Sigmoid colon (tissue), 7 donors: ENCODE data around the gene MIOS. TPM values are rescaled to one million over a fixed set of nuclear protein-coding genes. Genes with fewer than 3 reads are reported as not detected.

Experiments used
- DNase-seq: peaks from one replicate; pipeline ENCODE4 v3.0.0-alpha.2; 2019
- H3K27ac ChIP-seq, 4 donors: fragments of 200-600 bp; sonication (generic); one replicate each; pipeline ENCODE4 v1.5.1; 2016 to 2019; ENCODE audit warnings: mild to moderate bottlenecking in 1 of 4
- H3K27me3 ChIP-seq, 3 donors: fragments of 200-600 bp; sonication (generic); one replicate each; pipeline ENCODE4 v1.5.1; 2019; ENCODE audit warnings: mild to moderate bottlenecking in 1 of 3
- H3K36me3 ChIP-seq, 4 donors: fragments of 200-600 bp; sonication (generic); one replicate each; pipeline ENCODE4 v1.5.1; 2016 to 2019
- H3K4me1 ChIP-seq, 4 donors: fragments of 200-600 bp; sonication (generic); one replicate each; pipeline ENCODE4 v1.5.1; 2017 to 2019
- H3K4me3 ChIP-seq, 4 donors: fragments of 200-600 bp; sonication (generic); one replicate each; pipeline ENCODE4 v1.5.1; 2017 to 2019; ENCODE audit warnings: mild to moderate bottlenecking in 2 of 4, moderate library complexity in 1 of 4
- H3K9me3 ChIP-seq, 4 donors: fragments of 200-600 bp in 3 of 4; sonication (generic) in 3 of 4; one replicate each; pipeline versions ENCODE4 v1.5.1 to v1.6.1; 2013 to 2019
- EP300 ChIP-seq, 4 donors: sonication (generic); formaldehyde crosslinking; IDR thresholded peaks; one replicate each; pipeline ENCODE4 v1.6.1; 2017; ENCODE audit warnings: antibody characterized with exemption in 4 of 4
- POLR2A ChIP-seq, 2 donors: fragments of 450-650 bp; IDR thresholded peaks; one replicate each; pipeline ENCODE4 v1.6.1; 2016; ENCODE audit warnings: antibody characterized with exemption in 2 of 2, mild to moderate bottlenecking in 2 of 2, moderate library complexity in 2 of 2
- POLR2AphosphoS5 ChIP-seq, 4 donors: sonication (generic); formaldehyde crosslinking; IDR thresholded peaks; one replicate each; pipeline ENCODE4 v1.6.1; 2017; ENCODE audit warnings: antibody characterized with exemption in 4 of 4
- WGBS, 2 donors: extraction: QIAGEN DNeasy Blood & Tissue Kit; methylation state at CpG; one replicate each; pipeline ENCODE4 v1.1.7; 2013; 5-methylcytosine and 5-hydroxymethylcytosine counted together
- intact Hi-C: fragments of 100-400 bp; cut with DNase I; formaldehyde crosslinking; loops from one replicate; pipeline ENCODE4 v1.15.1; 2023
- polyA plus RNA-seq, 3 donors: library from polyadenylated mRNA; stranded (reverse); fragments of 200-250 nt; gene quantifications; one replicate each; pipeline ENCODE4 v1.2.3, GENCODE V29; 2013
- total RNA-seq, 4 donors: library from RNA; depleted of rRNA; stranded (reverse); fragments of >200 nt; gene quantifications; one replicate each; pipeline ENCODE4 v1.1.0, GENCODE V29; 2016
- TF ChIP-seq, protein P1 (sequence below), 4 experiments: fragments of 450-650 bp in 3 of 4; fragments of 200-600 bp in 1 of 4; IDR thresholded peaks; one replicate each; pipeline ENCODE4 v1.5.1; 2016 to 2019; ENCODE audit warnings: antibody characterized with exemption in 4 of 4, mild to moderate bottlenecking in 3 of 4, moderate library complexity in 2 of 4
- donor health status: healthy with polysubstance abuse.
- donor health status: Bipolar disorder and iron deficiency.
- donor health status: healthy.

Gene MIOS
- total and polyA plus RNA-seq, 7 donors = 11.3 to 40.3 (median 20.8) TPM

DNA sequence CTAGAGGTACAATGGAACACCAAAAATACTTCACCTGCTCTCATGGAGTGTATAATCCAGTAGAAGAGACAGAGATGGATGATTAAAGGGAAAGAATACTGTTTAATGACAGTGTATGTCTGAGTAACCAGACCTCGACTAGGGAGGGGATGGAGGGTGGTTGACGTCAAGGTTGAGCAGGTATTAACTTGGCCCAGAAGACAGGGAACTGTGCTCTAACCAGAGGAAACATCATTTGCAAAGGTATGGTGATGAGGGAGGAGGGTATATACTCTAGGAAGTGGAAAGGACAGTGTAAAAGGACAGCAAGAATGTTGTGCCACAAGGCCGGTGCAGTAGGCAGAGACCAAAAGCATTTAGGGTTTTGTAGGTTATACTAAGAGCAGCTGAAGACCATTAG is 2.9 kb downstream of the MIOS start:
- intact Hi-C loops = loop anchor here (5.0 kb wide), 2 partner anchors 387 to 398 kb away; partner anchors contain the start of genes C1GALT1 and GLCCI1
- no peaks in the 10 kb centered on the region for H3K27me3 ChIP-seq
- peaks cover 0 to 21% (median 16%) of the 10 kb centered on the region in 4 donors for H3K4me1 ChIP-seq
- H3K36me3 ChIP-seq = peaks cover 0 to 13% (median 0%) of the 10 kb centered on the region in 4 donors
- DNase-seq = no peak
- TF ChIP-seq, protein P1, sequence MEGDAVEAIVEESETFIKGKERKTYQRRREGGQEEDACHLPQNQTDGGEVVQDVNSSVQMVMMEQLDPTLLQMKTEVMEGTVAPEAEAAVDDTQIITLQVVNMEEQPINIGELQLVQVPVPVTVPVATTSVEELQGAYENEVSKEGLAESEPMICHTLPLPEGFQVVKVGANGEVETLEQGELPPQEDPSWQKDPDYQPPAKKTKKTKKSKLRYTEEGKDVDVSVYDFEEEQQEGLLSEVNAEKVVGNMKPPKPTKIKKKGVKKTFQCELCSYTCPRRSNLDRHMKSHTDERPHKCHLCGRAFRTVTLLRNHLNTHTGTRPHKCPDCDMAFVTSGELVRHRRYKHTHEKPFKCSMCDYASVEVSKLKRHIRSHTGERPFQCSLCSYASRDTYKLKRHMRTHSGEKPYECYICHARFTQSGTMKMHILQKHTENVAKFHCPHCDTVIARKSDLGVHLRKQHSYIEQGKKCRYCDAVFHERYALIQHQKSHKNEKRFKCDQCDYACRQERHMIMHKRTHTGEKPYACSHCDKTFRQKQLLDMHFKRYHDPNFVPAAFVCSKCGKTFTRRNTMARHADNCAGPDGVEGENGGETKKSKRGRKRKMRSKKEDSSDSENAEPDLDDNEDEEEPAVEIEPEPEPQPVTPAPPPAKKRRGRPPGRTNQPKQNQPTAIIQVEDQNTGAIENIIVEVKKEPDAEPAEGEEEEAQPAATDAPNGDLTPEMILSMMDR (IDR thresholded peaks at IDR 0.05) = no peak
- TF ChIP-seq POLR2AphosphoS5 (IDR thresholded peaks at IDR 0.05) (no peak), EP300 (IDR thresholded peaks at IDR 0.05) (no peak), POLR2A (IDR thresholded peaks at IDR 0.05) (no peak)
- 73 to 78% methylated on average over 3 of the region's 3 CpGs for WGBS, 2 donors
- H3K27ac ChIP-seq = no peak overlapping the region
- H3K4me3 ChIP-seq = no peak overlapping the region
- no peaks in the 10 kb centered on the region for H3K9me3 ChIP-seq

DNA sequence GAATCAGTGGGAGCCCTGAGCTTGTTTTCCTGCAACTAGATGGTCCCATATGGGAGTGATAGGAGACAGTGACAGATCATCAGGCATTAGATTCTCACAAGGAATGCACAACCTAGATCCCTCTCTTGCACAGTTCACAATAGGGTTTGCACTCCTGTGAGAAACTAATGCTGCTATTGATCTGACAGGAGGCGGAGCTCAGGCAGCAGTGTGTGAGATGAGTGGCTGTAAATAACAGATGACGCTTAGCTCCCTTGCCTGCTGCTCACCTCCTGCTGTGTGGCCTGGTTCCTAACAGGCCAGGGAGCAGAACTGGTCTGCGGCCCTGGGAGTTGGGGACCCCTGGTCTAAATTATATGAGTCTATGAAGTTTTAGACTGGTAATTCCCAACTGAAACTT is 3.9 kb downstream of the MIOS start:
- no peak overlapping the region for H3K4me3 ChIP-seq
- H3K9me3 ChIP-seq = no peaks in the 10 kb centered on the region
- TF ChIP-seq POLR2AphosphoS5 (IDR thresholded peaks at IDR 0.05) (no peak), EP300 (IDR thresholded peaks at IDR 0.05) (no peak), POLR2A (IDR thresholded peaks at IDR 0.05) (no peak)
- TF ChIP-seq, protein P1 (IDR thresholded peaks at IDR 0.05) = no peak
- intact Hi-C loops = no loop called here
- 90 to 94% methylated on average over 3 of the region's 3 CpGs for WGBS, 2 donors
- no peak overlapping the region for H3K27ac ChIP-seq
- peaks cover 0 to 13% (median 0%) of the 10 kb centered on the region in 4 donors for H3K36me3 ChIP-seq
- DNase-seq = no peak
- H3K4me1 ChIP-seq = peaks cover 0 to 21% (median 16%) of the 10 kb centered on the region in 4 donors
- no peaks in the 10 kb centered on the region for H3K27me3 ChIP-seq

DNA sequence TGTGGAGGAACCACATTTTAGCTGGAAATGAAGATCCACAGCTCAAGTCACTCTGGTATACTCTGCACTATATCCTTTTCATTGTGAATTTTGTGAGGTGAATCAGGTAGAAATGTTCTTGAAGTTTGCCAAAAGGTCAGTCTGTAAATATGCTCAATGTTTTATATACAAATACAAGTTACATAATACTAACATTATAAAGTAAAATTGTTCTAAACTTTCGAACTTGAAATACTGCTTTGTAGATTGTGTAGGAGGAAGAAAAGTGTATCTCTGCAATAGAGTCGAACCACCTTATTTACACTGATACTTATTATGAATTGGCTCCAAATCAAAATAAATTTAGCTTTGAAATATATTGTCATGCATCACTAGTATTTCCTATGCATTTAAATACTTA is 7.0 kb downstream of the MIOS start:
- intact Hi-C loops = no loop called here
- Histone ChIP-seq H3K27ac (no peak overlapping the region), H3K4me3 (no peak overlapping the region), H3K27me3 (no peaks in the 10 kb centered on the region), H3K36me3 (peaks cover 0 to 13% (median 0%) of the 10 kb centered on the region in 4 donors), H3K9me3 (no peaks in the 10 kb centered on the region), H3K4me1 (peaks cover 0 to 9% (median 3%) of the 10 kb centered on the region in 4 donors)
- TF ChIP-seq POLR2AphosphoS5 (IDR thresholded peaks at IDR 0.05) = no peak
- no peak for TF ChIP-seq POLR2A (IDR thresholded peaks at IDR 0.05)
- no peak for TF ChIP-seq EP300 (IDR thresholded peaks at IDR 0.05)
- TF ChIP-seq, protein P1 (IDR thresholded peaks at IDR 0.05) = no peak
- no peak for DNase-seq
- 19 to 76% methylated on average over 2 of the region's 2 CpGs for WGBS, 2 donors

DNA sequence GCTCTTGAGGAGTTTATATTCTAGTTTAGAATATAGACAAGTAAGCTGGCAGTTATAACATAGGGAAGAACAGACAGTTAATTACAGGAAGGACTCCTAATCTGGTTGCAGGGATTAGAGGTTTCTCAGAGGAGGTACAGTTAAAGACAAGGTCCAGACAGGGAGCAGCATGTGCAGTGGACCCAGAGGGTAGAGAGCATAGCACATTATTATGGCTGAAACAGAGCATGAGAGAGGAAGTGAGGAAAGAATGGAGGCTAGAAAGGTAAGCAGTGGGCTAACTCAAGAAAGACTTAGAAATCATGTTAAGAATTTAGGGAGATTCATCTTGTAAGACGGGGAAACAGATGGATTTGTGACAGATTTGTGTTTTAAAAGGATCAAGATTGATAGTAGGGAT is 9.7 kb downstream of the MIOS start:
- TF ChIP-seq POLR2AphosphoS5 (IDR thresholded peaks at IDR 0.05) (no peak), POLR2A (IDR thresholded peaks at IDR 0.05) (no peak), EP300 (IDR thresholded peaks at IDR 0.05) (no peak)
- TF ChIP-seq, protein P1 (IDR thresholded peaks at IDR 0.05) = no peak
- peaks cover 0 to 13% (median 0%) of the 10 kb centered on the region in 4 donors for H3K36me3 ChIP-seq
- no peak for DNase-seq
- H3K27me3 ChIP-seq = no peaks in the 10 kb centered on the region
- H3K27ac ChIP-seq = no peak overlapping the region
- WGBS, 2 donors = 96 to 99% methylated on average over 1 of the region's 1 CpG
- H3K4me1 ChIP-seq = no peaks in the 10 kb centered on the region
- intact Hi-C loops = no loop called here
- no peaks in the 10 kb centered on the region for H3K9me3 ChIP-seq
- H3K4me3 ChIP-seq = no peak overlapping the region

DNA sequence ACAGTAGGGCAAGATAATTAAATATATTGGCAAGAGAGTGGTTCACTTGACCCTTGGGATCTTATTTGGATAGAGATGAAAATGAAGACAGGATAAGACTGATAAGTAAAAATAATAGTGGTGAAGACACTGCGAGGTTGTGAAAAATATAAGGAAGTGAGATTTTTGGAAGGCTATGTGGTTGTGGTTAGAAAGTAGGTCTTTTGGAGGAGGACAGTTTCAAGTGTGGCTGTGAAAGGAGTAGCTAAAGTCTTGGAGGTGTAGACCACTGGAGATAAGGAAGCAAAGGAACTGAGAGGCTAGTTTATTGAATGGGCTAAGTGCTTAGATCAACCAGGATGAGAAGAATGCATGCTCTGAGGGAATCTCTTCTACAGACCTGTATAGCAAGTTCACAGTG is 11.2 kb downstream of the MIOS start:
- no peak for TF ChIP-seq POLR2AphosphoS5 (IDR thresholded peaks at IDR 0.05)
- TF ChIP-seq, protein P1 (IDR thresholded peaks at IDR 0.05) = no peak
- no peak for TF ChIP-seq POLR2A (IDR thresholded peaks at IDR 0.05)
- TF ChIP-seq EP300 (IDR thresholded peaks at IDR 0.05) = no peak
- no peaks in the 10 kb centered on the region for H3K4me1 ChIP-seq
- intact Hi-C loops = no loop called here
- WGBS, 2 donors = 50 to 87% methylated on average over 1 of the region's 1 CpG
- H3K27me3 ChIP-seq = no peaks in the 10 kb centered on the region
- no peaks in the 10 kb centered on the region for H3K9me3 ChIP-seq
- H3K36me3 ChIP-seq = peaks cover 0 to 9% (median 0%) of the 10 kb centered on the region in 4 donors
- no peak overlapping the region for H3K27ac ChIP-seq
- no peak overlapping the region for H3K4me3 ChIP-seq
- no peak for DNase-seq
